GM12801 (cell line): ENCODE data around the gene COPS9.

Experiments
- CTCF ChIP-seq: IDR thresholded peaks from one replicate; pipeline ENCODE4 v1.5.1; 2011; ENCODE audit warnings: control low read depth; ENCODE audit not compliant: insufficient read length; ENCODE audit errors: extremely low read depth

COPS9 gene

DNA sequence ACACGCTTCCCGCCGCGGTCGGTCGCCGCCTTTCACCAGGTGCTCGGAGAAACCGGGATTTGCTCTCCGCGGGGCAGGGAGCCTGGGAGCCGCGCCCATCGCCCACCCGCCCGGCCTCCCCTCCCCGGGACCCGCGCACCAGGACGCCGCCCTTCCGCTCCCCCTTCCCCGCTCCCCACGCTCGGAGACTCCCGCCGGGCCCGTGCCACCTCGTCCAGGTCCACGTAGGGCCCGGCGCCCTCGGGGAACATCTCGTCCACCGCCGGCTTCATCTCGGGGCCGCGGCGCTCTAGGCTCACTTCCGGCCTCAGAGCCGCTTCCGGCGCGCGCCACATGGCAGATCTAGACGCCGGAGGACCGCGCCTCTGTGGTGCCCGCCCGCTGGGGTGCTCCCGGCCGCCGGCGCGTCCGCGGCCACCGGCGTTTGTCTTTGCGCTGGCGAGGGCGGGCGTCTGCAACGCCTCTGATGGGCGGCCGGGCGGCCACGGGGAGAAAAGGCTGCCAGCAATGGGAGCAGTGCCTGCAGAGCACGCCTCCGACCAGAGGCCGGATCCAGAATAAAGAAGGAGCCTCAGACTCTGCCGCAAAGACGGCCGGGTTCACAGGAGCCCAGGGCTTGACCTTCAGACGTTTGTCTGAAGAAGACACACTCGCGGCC lies at the start of gene COPS9:
Gene COPS9, minus strand, starts transcription at position 293 of the 658 bp plus-strand sequence. Its CDS starts 21 bp downstream, at position 272.
- TF ChIP-seq CTCF, result no peak

DNA sequence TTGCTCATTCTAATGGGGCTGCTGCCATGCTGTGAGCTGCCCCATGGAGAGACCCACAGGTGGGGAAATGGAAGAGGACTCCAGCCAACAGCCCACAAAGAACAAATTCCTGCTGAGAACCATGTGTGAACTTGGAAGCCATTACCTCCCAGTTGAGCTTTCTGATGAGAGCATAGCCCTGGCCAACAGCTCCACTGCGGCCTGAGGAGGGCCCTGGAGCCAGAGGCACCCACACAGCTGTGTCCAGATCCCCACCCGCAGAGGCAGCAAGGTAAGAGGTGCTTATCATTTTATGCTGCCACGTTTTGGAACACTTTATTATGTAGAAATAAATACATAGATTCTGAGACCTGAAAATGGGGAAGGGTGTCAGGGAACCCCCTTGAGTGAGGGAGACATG lies 48.6 kb upstream of the COPS9 start:
- no peak for TF ChIP-seq CTCF

DNA sequence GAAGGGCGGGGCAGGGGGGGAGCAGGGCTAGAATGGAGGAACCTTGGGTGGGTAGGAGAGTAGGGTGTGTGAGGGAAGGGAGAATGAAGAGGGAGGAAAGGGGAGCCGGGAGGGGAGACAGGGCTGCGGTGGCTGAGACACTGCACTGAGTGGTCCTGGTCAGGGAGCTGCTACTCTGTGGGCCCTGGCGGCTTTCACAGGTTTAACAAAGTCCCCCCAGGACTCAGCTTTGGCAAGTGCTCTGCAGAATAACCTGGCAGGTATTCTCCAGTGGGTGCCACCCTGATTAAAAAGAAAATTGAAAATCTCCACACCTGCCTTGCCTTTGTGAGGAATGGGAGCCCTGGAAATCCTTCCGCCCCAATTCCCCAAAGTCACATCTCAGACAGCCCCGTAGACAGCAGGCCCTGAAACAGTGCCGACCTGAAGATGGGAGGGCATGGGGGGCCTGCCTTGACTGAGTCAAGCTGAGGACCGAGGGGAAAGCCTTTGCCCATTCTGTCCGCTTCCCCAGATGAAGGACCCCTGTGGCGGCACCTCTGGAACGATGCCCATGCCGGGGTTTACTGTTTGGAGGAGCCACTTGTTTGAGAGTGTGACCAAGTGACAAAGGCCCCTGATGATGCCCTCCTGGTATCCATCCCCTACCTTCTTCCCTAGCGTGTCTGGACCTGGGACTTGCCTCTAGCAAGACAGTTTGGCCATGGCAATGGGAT lies 47.9 kb upstream of the COPS9 start:
- TF ChIP-seq CTCF, result no peak

DNA sequence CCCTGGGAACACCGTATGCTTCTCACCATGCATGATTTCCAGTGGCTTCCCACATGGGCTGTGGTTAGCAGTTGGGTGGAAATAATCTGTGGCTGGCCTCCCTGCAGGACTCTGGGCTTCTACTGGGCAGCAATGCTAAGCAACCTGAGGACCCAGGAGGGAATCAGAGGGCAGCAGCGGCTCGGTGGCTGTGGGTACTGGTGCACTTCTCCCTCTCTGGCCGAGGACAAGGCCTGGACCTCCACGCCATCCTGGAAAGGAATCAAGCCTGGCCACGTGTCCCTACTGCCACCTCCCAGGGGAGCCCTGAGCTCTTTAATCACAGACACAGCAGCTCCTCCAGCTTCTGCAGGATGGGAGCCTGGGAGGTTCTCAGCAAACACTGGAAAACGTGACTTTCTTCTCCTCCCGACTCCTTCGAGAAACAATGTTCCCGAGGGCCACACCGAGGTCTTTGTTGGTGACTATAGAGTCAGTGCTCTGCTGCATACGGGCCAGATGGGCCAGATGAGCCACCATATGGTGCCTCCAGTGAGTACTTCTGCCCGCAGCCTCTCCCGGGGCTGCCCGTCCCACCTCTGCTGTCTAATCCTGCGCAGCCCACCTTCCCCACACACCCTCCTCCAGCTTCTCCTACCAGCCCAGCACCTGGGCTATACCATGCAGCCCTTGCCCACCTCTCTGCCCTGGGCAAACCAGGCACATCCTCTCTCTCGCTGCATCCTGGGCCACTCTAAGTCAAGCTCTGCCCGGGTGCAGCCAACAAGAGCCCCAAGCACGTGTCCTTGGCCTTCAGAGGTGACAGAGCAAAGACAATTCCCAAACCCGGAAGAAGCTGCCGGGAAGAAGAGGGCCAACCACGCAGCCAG lies 47.1 kb upstream of the COPS9 start:
- TF ChIP-seq CTCF, result no peak

GRCh38 chr2:240182476-240182875 lies 46.4 kb upstream of the COPS9 start:
- TF ChIP-seq CTCF, result no peak

DNA sequence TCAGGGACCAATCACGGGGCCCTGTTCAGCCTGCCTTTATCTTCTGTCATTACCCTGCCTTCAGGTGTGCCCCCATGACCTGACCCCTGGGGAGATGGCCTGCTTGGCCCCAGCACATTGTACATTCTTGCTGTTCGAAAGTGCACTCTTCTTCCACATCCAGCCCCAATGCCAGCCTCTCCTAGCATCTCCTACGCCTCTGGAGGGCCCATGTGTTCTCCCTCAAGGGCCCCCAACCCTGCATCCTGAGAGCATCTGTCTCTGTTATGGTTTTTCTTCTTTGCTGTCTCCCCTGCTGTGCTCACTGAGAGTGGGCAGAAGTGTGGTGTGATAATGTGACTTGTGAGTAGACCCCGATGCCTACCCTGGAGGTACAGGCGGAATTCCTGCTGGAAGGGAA lies 45.9 kb upstream of the COPS9 start:
- TF ChIP-seq CTCF, result no peak
